Small intestine (tissue), 7 donors: ENCODE measurements around the gene TRIO. TPM values are rescaled to one million over a fixed set of nuclear protein-coding genes. Genes with fewer than 3 reads are reported as not detected.

Experiments
- DNase-seq, 2 donors: peaks; one replicate each; pipeline versions ENCODE4 v3.0.0 to v3.0.0-alpha.2; 2013
- FAIRE-seq: peaks from 2 replicates; lab custom pipeline; 2012; peaks lifted over from hg19 to GRCh38; lab: Jason Lieb, UNC
- H3K27ac ChIP-seq, 3 donors: one replicate each; pipeline ENCODE4 v1.5.1; 2013; ENCODE audit warnings: low read length in 2 of 3, mild to moderate bottlenecking in 2 of 3, control low read depth in 1 of 3, inconsistent platforms in 1 of 3, low read depth in 1 of 3, moderate library complexity in 1 of 3
- H3K27me3 ChIP-seq, 3 donors: one replicate each; pipeline ENCODE4 v1.6.1; 2013; ENCODE audit warnings: low read length in 3 of 3, inconsistent platforms in 1 of 3; ENCODE audit not compliant: control insufficient read depth in 3 of 3, insufficient read depth in 3 of 3
- H3K36me3 ChIP-seq, 3 donors: one replicate each; pipeline ENCODE4 v1.6.1; 2013; ENCODE audit warnings: low read length in 3 of 3, inconsistent platforms in 1 of 3, low read depth in 1 of 3, mild to moderate bottlenecking in 1 of 3, moderate library complexity in 1 of 3; ENCODE audit not compliant: control insufficient read depth in 3 of 3, insufficient read depth in 2 of 3
- H3K4me1 ChIP-seq, 3 donors: one replicate each; pipeline ENCODE4 v1.6.1; 2013; ENCODE audit warnings: low read length in 2 of 3, inconsistent platforms in 1 of 3, low read depth in 1 of 3, mild to moderate bottlenecking in 1 of 3, moderate library complexity in 1 of 3; ENCODE audit not compliant: control insufficient read depth in 3 of 3, insufficient read depth in 2 of 3
- H3K4me3 ChIP-seq, 3 donors: one replicate each; pipeline ENCODE4 v1.5.1; 2013; ENCODE audit warnings: low read length in 3 of 3, control low read depth in 1 of 3, inconsistent platforms in 1 of 3, low read depth in 1 of 3, mild to moderate bottlenecking in 1 of 3, moderate library complexity in 1 of 3
- H3K9me3 ChIP-seq, 2 donors: one replicate each; pipeline ENCODE4 v1.6.1; 2013; ENCODE audit warnings: low read depth in 1 of 2, low read length in 1 of 2; ENCODE audit not compliant: control insufficient read depth in 2 of 2, insufficient read depth in 1 of 2
- WGBS, 3 donors: extraction: QIAGEN DNeasy Blood & Tissue Kit; methylation state at CpG; one replicate each; pipeline ENCODE4 v1.1.7; 2013; 5-methylcytosine and 5-hydroxymethylcytosine counted together
- polyA plus RNA-seq, 4 donors: library from polyadenylated mRNA; stranded (reverse) in 3 of 4; unstranded in 1 of 4; fragments of 200-250 nt in 3 of 4; fragments of 120-200 nt in 1 of 4; gene quantifications; one replicate each; pipeline versions ENCODE4 v1.2.1 to v1.2.3, GENCODE V29; 2013
- donor health status: healthy with polysubstance abuse.
- donor health status: control.
- donor health status: control.
- donor health status: Bipolar disorder and iron deficiency.
- donor health status: healthy.

Gene TRIO
- polyA plus RNA-seq, 4 donors, result 13.2 to 50.8 (median 23.3) TPM

DNA sequence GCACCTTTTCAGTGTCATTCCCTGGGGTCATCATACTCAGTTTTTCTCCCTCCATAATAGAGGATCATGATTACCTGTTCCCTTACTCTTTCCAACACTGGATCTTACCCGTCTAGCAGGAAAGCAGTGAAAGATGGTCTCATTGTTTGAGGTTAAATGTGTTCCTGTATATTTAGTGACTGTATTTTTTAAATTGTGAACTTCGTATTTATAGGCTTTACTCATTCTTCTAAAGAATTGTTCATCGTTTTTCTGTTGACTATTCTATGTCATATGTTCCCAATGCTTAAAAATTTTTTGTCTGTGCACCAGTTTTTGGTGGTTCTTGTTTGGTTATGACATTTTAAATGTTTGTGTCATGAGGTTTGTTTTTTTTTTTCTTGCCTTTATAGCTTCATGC lies 233.6 kb downstream of the TRIO start:
- H3K9me3 ChIP-seq, result no peaks in the 10 kb centered on the region
- H3K4me3 ChIP-seq, result no peak overlapping the region
- no peak for DNase-seq
- no peak for FAIRE-seq
- no peaks in the 10 kb centered on the region for H3K27me3 ChIP-seq
- H3K27ac ChIP-seq, result no peak overlapping the region
- peaks cover 5 to 44% (median 6%) of the 10 kb centered on the region in 3 donors for H3K36me3 ChIP-seq
- WGBS, 3 donors, result 83 to 95% (median 90%) methylated on average over 3 of the region's 3 CpGs
- no peaks in the 10 kb centered on the region for H3K4me1 ChIP-seq

GRCh38 chr5:14379739-14380497 lies 236.8 kb downstream of the TRIO start:
- Histone ChIP-seq H3K27ac (no peak overlapping the region), H3K4me1 (no peaks in the 10 kb centered on the region), H3K36me3 (peaks cover 0 to 52% (median 6%) of the 10 kb centered on the region in 3 donors), H3K9me3 (no peaks in the 10 kb centered on the region), H3K4me3 (no peak overlapping the region), H3K27me3 (no peaks in the 10 kb centered on the region)
- DNase-seq, result no peak
- FAIRE-seq, result no peak
- WGBS, 3 donors, result 87 to 94% (median 93%) methylated on average over 34 to 35 of the region's 35 CpGs

- FAIRE-seq, result no peak
- H3K4me3 ChIP-seq, result no peak overlapping the region
- H3K9me3 ChIP-seq, result no peaks in the 10 kb centered on the region
- WGBS, 3 donors, result 66 to 87% (median 73%) methylated on average over 4 of the region's 4 CpGs
- H3K4me1 ChIP-seq, result no peaks in the 10 kb centered on the region
- H3K36me3 ChIP-seq, result peaks cover 0 to 52% (median 6%) of the 10 kb centered on the region in 3 donors
- H3K27me3 ChIP-seq, result no peaks in the 10 kb centered on the region
- DNase-seq, result no peak
- H3K27ac ChIP-seq, result no peak overlapping the region
Measured at GRCh38 chr5:14380712-14381111, 237.6 kb downstream of the TRIO start.

GRCh38 chr5:14382640-14383039 lies 239.5 kb downstream of the TRIO start:
- Histone ChIP-seq H3K4me1 (no peaks in the 10 kb centered on the region), H3K9me3 (no peaks in the 10 kb centered on the region), H3K27me3 (no peaks in the 10 kb centered on the region), H3K27ac (no peak overlapping the region), H3K36me3 (peaks cover 0 to 57% (median 5%) of the 10 kb centered on the region in 3 donors), H3K4me3 (no peak overlapping the region)
- 88 to 97% (median 89%) methylated on average over 4 of the region's 4 CpGs for WGBS, 3 donors
- DNase-seq (no peak), FAIRE-seq (no peak)

- DNase-seq (no peak), FAIRE-seq (no peak)
- no peaks in the 10 kb centered on the region for H3K9me3 ChIP-seq
- H3K4me1 ChIP-seq, result no peaks in the 10 kb centered on the region
- peaks cover 0 to 51% (median 0%) of the 10 kb centered on the region in 3 donors for H3K36me3 ChIP-seq
- H3K27ac ChIP-seq, result no peak overlapping the region
- 82 to 90% (median 87%) methylated on average over 11 of the region's 11 CpGs for WGBS, 3 donors
- H3K27me3 ChIP-seq, result no peaks in the 10 kb centered on the region
- H3K4me3 ChIP-seq, result no peak overlapping the region
Measured at GRCh38 chr5:14383923-14384322, 240.8 kb downstream of the TRIO start.

GRCh38 chr5:14385019-14385418 lies 241.9 kb downstream of the TRIO start:
- Histone ChIP-seq H3K9me3 (no peaks in the 10 kb centered on the region), H3K27ac (no peak overlapping the region), H3K27me3 (no peaks in the 10 kb centered on the region), H3K4me1 (no peaks in the 10 kb centered on the region), H3K4me3 (no peak overlapping the region), H3K36me3 (peaks cover 0 to 46% (median 0%) of the 10 kb centered on the region in 3 donors)
- 84 to 93% (median 88%) methylated on average over 15 of the region's 15 CpGs for WGBS, 3 donors
- DNase-seq (no peak), FAIRE-seq (no peak)

GRCh38 chr5:14386884-14387624 lies 243.9 kb downstream of the TRIO start:
- H3K27ac ChIP-seq, result no peak overlapping the region
- H3K27me3 ChIP-seq, result no peaks in the 10 kb centered on the region
- no peaks in the 10 kb centered on the region for H3K4me1 ChIP-seq
- H3K9me3 ChIP-seq, result no peaks in the 10 kb centered on the region
- no peak overlapping the region for H3K4me3 ChIP-seq
- DNase-seq, result no peak
- H3K36me3 ChIP-seq, result peaks cover 2 to 40% (median 3%) of the 10 kb centered on the region in 3 donors
- no peak for FAIRE-seq
- WGBS, 3 donors, result 82 to 84% (median 83%) methylated on average over 16 of the region's 16 CpGs

GRCh38 chr5:14388741-14389140 lies 245.6 kb downstream of the TRIO start:
- Histone ChIP-seq H3K4me1 (no peaks in the 10 kb centered on the region), H3K4me3 (no peak overlapping the region), H3K9me3 (no peaks in the 10 kb centered on the region), H3K36me3 (peaks cover 2 to 30% (median 3%) of the 10 kb centered on the region in 3 donors), H3K27ac (no peak overlapping the region), H3K27me3 (no peaks in the 10 kb centered on the region)
- DNase-seq, result no peak
- FAIRE-seq, result no peak
- 75 to 91% (median 83%) methylated on average over 1 of the region's 1 CpG for WGBS, 3 donors
